Activated CD4-positive, alpha-beta memory T cell treated with anti-CD3 and anti-CD28 coated beads, Interleukin-2, amount 10 ng/mL, durations not matched to agents 7 days and 5 days (primary cell): ENCODE measurements around the gene ZNF506. TPM values are rescaled to one million over a fixed set of nuclear protein-coding genes. Genes with fewer than 3 reads are reported as not detected.
"Not testable (repeated sequence)": the region's sequence is repeated elsewhere in the genome, so short reads cannot be mapped to it uniquely, and the experiment has no call there.

ENCODE experiments used
- CTCF ChIA-PET: fragments of 350-600 bp; sonication (Branson Sonifier 250); formaldehyde crosslinking; loops from one replicate; lab custom pipeline; 2021; ENCODE audit warnings: antibody characterized with exemption, inconsistent platforms; lab: Charles Lee
- POLR2A ChIA-PET: fragments of 350-600 bp; sonication (Branson Sonifier 250); formaldehyde crosslinking; loops from one replicate; lab custom pipeline; 2021; ENCODE audit warnings: antibody characterized with exemption; lab: Charles Lee
- DNase-seq: peaks from one replicate; pipeline ENCODE4 v3.0.0-alpha.2; 2020
- H3K27ac Mint-ChIP-seq: one replicate; pipeline ENCODE4 v1.8.0; 2021; ENCODE audit warnings: mild to moderate bottlenecking, mixed read lengths
- H3K27me3 Mint-ChIP-seq: one replicate; pipeline ENCODE4 v1.8.0; 2021; ENCODE audit warnings: mixed read lengths
- H3K36me3 Mint-ChIP-seq: one replicate; pipeline ENCODE4 v1.8.0; 2021; ENCODE audit warnings: low read depth, mixed read lengths
- H3K4me1 Mint-ChIP-seq: one replicate; pipeline ENCODE4 v1.8.0; 2021; ENCODE audit warnings: mixed read lengths
- H3K4me3 Mint-ChIP-seq: one replicate; pipeline ENCODE4 v1.8.0; 2021; ENCODE audit warnings: mild to moderate bottlenecking, mixed read lengths
- H3K9me3 Mint-ChIP-seq: one replicate; pipeline ENCODE4 v1.8.0; 2021; ENCODE audit warnings: mixed read lengths
- total RNA-seq, 2 experiments: library from RNA; stranded (reverse); gene quantifications; one replicate each; pipeline ENCODE4 v1.2.3, GENCODE V29; 2021

ZNF506 gene
- total RNA-seq, 2 experiments from 2014 or later, result 24.6 to 25.5 TPM

DNA sequence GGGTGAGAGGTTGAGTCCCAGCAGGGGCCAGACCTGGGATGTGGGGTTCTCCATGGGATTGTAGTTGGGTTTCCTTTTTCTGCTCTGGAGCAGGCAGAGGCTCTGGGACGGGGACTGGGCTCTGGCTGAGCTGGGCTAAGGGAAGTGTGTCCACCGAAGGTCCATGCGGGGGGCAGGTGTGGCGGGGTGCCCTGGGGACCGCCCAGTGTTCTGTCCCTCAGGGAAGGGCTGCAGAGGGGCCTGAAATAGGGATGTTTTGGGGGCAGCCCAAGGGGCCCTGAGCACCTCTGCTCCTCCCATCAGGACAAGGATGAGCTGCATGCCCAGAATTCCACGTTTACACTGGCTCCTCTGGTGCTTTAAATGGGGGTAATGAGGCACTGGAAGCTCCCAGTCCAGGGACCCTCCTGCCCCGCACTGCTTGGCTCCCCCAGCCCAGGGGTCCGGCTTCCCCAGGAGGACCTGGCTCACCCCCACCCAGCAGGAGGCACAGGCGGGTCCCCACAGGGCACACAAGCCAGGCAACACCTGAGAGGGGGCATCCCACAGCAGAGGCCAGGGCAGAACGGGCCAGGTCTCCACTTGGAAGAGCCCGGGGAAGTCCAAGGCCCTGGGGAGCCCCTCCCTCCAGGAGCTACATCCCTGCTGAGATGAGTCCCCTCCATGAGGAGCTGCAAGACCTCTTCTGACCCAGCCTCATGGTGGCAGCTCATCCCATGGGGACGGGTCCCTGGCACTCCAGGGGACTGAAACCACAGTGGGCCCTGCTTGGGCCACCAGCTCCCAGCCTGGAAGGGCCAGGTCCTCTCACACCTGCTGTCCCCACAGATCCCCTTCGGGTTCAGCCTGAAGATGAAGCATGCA is 74.0 kb downstream of the ZNF506 start:
- CTCF ChIA-PET, result no interaction called here
- H3K27ac Mint-ChIP-seq, result no peak overlapping the region

DNA sequence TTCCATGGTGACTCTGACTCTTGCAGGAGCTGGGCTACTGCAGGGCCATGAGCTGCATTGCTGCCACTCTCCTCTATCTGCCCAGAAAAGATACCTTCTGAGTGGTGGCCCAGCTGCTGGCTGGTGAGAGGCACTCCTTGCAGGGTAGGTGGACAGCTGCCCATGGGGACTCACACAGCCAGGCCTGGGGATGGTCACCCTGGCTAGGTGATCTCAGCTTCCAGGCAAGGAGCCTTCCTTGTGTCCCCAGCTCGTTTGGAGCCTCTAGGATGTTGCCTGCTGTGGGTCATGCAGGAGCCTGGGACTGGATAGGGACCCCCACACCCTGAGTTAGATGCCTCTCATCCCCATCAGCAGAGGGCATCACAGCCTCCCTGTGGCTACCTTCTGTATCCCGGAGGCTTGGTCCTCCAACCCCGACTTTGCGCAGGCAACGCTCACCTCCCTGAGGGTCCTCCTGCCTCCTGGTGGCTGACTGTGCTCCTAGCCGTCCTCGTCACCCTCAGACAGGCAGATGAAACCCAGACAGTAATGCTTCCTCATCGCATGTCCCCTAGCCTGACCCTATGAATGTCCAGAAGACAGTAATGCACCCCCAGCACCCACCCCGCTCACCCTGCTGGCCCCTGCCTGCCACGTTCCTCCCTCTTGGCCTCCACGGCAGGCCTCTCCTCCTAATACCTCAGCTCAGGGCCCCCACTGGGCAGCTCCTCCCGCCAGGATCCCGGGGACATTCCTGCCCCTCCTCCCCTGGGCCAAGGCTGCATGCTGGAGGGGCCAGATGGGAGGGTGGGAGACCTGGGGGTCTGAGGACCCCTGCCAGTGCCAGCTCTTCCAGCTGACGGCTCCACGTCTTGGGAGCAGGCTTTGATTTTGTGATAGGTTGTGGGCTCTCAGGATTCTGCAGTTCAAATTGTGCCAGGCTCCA is 75.0 kb downstream of the ZNF506 start:
- no peaks in the 10 kb centered on the region for H3K4me1 Mint-ChIP-seq
- no peak overlapping the region for H3K27ac Mint-ChIP-seq
- no peak for DNase-seq
- CTCF ChIA-PET, result no interaction called here
- H3K27me3 Mint-ChIP-seq, result no peaks in the 10 kb centered on the region
- H3K4me3 Mint-ChIP-seq, result no peak overlapping the region
- no peaks in the 10 kb centered on the region for H3K36me3 Mint-ChIP-seq
- POLR2A ChIA-PET, result no interaction called here
- H3K9me3 Mint-ChIP-seq, result peaks cover 6% of the 10 kb centered on the region

More for the DNA sequence above, 74.0 kb downstream of the ZNF506 start:
- H3K27me3 Mint-ChIP-seq, result no peaks in the 10 kb centered on the region
- no peaks in the 10 kb centered on the region for H3K4me1 Mint-ChIP-seq
- H3K36me3 Mint-ChIP-seq, result no peaks in the 10 kb centered on the region
- no peak for DNase-seq
- peaks cover 10% of the 10 kb centered on the region for H3K9me3 Mint-ChIP-seq
- no peak overlapping the region for H3K4me3 Mint-ChIP-seq
- POLR2A ChIA-PET, result no interaction called here

- Mint-ChIP-seq H3K36me3 (no peaks in the 10 kb centered on the region), H3K4me3 (no peak overlapping the region), H3K27me3 (no peaks in the 10 kb centered on the region), H3K4me1 (no peaks in the 10 kb centered on the region), H3K9me3 (peaks cover 4% of the 10 kb centered on the region), H3K27ac (no peak overlapping the region)
- DNase-seq, result no peak
- ChIA-PET CTCF (no interaction called here), POLR2A (interaction anchor here (1.3 kb wide), 1 partner anchor 76 kb away, joined by 4 read pairs; the partner anchor contains the start of gene ZNF506)
Measured at GRCh38 chr19:19745496-19746285, 75.9 kb downstream of the ZNF506 start.

- CTCF ChIA-PET, result no interaction called here
- Mint-ChIP-seq H3K27me3 (no peaks in the 10 kb centered on the region), H3K27ac (no peak overlapping the region)
Measured at GRCh38 chr19:19744641-19745040, 76.9 kb downstream of the ZNF506 start.

GRCh38 chr19:19743921-19744320 is 77.6 kb downstream of the ZNF506 start:
- CTCF ChIA-PET, result not testable (repeated sequence)

More at GRCh38 chr19:19744641-19745040, 76.9 kb downstream of the ZNF506 start:
- H3K9me3 Mint-ChIP-seq, result peaks cover 4% of the 10 kb centered on the region
- H3K4me3 Mint-ChIP-seq, result no peak overlapping the region
- H3K4me1 Mint-ChIP-seq, result no peaks in the 10 kb centered on the region
- no peaks in the 10 kb centered on the region for H3K36me3 Mint-ChIP-seq
- DNase-seq, result no peak
- POLR2A ChIA-PET, result interaction anchor here (1.3 kb wide), 1 partner anchor 77 kb away, joined by 4 read pairs; the partner anchor contains the start of gene ZNF506

DNA sequence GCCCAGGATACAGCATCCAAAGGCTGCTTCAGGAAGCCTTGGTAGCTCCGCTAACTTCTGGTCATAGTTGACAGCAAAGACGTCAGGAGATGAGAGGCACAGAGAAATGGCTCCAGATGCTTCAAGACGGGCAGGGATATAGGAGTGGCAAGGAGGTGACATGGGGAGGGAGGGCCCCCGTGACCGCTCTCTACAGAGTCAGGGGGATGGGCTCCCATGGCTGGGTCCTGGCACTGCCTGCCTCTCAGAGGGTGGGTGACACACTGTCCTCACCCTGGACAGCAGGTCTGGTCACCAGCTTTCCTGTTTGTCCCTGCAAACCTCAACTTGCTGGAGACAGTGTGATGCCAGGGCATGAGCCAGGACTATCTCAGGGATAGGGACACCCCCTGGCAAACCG is 78.4 kb downstream of the ZNF506 start:
- Mint-ChIP-seq H3K4me1 (no peaks in the 10 kb centered on the region), H3K36me3 (no peaks in the 10 kb centered on the region), H3K27me3 (no peaks in the 10 kb centered on the region), H3K27ac (no peak overlapping the region), H3K4me3 (no peak overlapping the region), H3K9me3 (peaks cover 7% of the 10 kb centered on the region)
- no peak for DNase-seq
- ChIA-PET POLR2A (no interaction called here), CTCF (no interaction called here)

More at GRCh38 chr19:19743921-19744320, 77.6 kb downstream of the ZNF506 start:
- H3K27ac Mint-ChIP-seq, H3K27me3 Mint-ChIP-seq, H3K36me3 Mint-ChIP-seq, H3K9me3 Mint-ChIP-seq, H3K4me3 Mint-ChIP-seq, H3K4me1 Mint-ChIP-seq, DNase-seq, POLR2A ChIA-PET: not testable (repeated sequence)

GRCh38 chr19:19742773-19743172 is 78.8 kb downstream of the ZNF506 start:
- Mint-ChIP-seq H3K4me1 (no peaks in the 10 kb centered on the region), H3K4me3 (no peak overlapping the region), H3K27ac (no peak overlapping the region), H3K27me3 (no peaks in the 10 kb centered on the region), H3K9me3 (peaks cover 7% of the 10 kb centered on the region), H3K36me3 (no peaks in the 10 kb centered on the region)
- POLR2A ChIA-PET, result no interaction called here
- no peak for DNase-seq
- CTCF ChIA-PET, result no interaction called here

Other genes starting within 250 kb of the ZNF506 start
- 10 to 100 TPM; 49.0 to 55.6 TPM for gene PBX4, start 203.1 kb downstream of the ZNF506 start, total RNA-seq
- 10 to 100 TPM; 43.2 to 46.2 TPM for gene LPAR2, start 193.5 kb downstream of the ZNF506 start, total RNA-seq
- 100 to 1,000 TPM; 111 to 112 TPM for gene GMIP, start 178.1 kb downstream of the ZNF506 start, total RNA-seq
- gene ATP13A1, start 158.1 kb downstream of the ZNF506 start, total RNA-seq, result 100 to 1,000 TPM; 102 to 107 TPM
- gene ZNF101, start 152.9 kb downstream of the ZNF506 start, total RNA-seq, result 100 to 1,000 TPM; 105 to 108 TPM
- gene ZNF14, start 88.6 kb downstream of the ZNF506 start, total RNA-seq, result 1 to 10 TPM; 8.0 to 8.4 TPM
- gene ZNF253, start 44.1 kb upstream of the ZNF506 start, total RNA-seq, result 10 to 100 TPM; 12.9 to 14.7 TPM
- 10 to 100 TPM; 11.4 to 11.7 TPM for gene ZNF93, start 79.2 kb upstream of the ZNF506 start, total RNA-seq
- 1 to 10 TPM; 4.8 to 5.5 TPM for gene ZNF682, start 217.8 kb upstream of the ZNF506 start, total RNA-seq